HG02943 (cell line): ENCODE measurements around the gene CHRNG.

ENCODE experiments used
- ATAC-seq: cut with Tn5 transposase; IDR thresholded peaks from one replicate; pipeline ENCODE4 v1.9.1; 2021; ENCODE audit warnings: mild to moderate bottlenecking, low read depth, moderate library complexity; ENCODE audit not compliant: unreplicated experiment

CHRNG gene

DNA sequence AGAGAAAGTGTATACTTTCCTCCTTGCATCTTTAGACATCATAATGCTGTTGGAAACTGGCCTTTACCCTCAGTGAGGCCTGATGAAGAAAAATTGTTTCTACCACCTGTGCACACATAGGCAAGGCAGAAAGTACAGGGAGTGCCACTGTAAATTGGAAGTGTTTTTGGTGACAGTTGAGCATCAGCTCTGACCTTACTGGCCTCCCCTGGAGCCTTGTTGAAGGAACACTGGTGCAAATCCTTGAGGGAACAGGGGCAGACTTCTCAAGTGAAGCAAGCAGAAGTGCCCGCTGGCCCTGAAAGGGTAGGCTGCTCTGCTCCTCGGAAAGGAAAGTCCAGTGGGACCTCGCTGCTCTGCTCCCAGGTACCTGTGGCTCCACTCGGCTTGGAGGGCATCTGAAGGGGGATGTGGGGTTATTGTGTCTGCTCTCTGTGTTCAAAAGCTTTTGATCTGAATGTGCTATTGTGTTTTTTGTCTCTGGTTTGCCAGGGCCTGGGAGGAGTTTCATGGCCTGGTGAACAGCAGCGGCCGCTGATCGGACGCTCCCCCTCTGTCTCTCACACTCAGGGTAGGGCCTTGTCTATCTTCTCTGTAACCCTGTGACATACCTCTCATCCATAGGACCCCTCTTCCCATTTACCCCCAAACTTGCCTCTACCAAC is 34.4 kb downstream of the CHRNG start:
- ATAC-seq: no peak

DNA sequence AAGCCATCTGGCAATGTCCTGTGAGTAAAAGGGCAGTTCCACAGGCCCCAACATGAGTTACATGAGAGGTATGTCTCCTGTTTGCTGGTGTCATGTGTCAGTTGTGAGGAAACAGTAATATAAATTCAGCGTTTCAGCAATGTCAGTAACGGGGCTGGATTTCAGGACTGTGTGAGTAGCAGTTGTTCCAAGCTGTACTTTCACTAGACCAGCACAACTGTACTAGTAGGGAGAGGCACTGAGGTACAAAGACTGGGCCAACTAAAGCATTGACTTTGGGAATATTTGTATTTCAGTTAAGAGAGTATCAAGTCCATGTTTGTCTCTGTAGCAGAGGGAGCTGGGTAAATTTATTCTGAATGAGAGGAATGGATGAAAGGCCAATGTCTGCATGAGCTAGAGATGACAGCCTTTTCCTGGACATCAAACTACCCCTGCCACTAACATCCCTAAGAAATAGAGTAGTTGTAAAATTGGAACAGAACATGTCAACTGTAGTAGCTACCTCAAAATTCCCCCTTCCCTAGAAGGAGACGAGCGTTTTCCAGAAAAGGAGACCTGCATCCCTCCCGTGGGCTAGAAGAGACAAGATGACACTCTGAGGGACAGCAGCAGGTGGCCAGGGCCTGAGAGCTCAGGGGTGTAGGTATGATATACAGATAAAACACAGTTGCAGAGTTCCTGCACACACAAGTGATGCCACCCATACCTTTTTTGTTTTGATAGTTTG is 35.3 kb downstream of the CHRNG start:
- no peak for ATAC-seq

DNA sequence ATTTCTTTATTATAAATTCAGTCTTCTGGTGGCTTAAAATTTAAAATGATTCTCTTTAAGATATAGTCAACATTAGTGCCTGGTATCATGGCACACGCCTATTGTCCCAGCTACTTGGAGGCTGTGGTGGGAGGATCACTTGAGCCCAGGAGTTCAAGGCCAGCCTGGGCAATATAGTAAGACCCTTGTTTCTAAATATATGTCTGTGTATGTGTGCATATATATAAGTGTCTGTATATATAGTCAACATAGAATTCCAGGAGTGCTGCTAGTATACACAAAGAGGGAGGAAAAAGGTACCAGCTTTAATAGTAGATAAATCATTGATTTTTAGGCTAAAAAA is 35.9 kb downstream of the CHRNG start:
- ATAC-seq: no peak

DNA sequence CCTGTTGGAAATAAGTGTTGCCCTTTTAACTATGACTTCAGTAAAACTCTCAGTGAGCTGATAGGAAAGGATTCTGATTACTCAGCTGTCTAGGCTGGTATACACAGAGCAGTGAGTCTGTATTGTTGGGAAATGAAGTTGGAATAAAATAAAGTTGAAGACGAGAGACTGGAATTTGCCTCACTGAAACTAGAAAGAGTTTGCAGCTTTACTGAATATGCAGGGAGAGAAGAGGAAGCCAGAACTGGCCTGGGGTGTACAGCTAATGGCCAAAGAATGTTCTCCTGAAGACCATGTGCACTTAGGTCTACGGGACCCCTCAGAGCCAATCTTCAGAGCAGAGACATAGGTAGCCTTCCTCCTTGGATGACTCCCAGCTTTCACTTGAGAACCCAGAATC is 37.5 kb downstream of the CHRNG start:
- ATAC-seq: no peak

DNA sequence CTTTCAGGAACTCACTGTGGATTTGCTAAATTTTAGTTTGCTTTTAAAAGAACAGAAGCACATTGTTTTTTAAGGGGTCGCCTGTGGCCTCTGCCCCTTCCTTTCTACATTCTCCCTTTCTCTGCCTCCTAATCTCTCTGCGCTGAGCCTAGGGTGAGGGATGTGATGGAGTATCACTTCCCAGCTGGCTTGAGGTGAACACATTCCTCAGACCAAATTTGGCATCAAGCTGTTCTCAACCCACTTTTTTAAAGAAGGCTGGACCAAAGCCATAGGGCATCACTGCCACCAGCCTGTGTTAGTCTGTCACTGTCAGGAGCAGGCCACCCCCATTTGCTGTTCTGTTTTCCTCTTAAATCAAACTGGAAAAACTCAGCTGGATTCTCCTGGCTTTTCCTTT is 38.3 kb downstream of the CHRNG start:
- no peak for ATAC-seq

DNA sequence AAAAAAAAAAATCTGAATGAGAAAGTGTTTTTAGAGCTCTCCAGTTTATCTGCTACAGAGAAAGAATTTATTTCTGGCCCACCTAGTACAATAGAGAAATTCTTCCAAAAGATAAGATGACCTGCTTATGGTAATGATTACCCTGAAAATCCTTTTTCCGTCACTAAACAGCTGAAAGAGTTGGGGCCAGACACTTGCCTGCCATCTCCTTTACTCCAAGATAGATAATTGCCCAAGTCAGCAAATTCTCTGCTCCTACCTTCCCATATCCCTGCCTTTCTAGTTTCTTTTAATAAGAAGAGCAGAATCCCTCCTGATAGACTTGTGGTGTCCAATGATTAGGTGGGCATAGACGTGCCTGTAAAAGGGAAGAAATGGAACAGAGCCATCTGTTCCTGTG is 39.1 kb downstream of the CHRNG start:
- no peak for ATAC-seq

- no peak for ATAC-seq
These were observed 41.1 kb downstream of the CHRNG start for GRCh38 chr2:232580648-232580981.

- ATAC-seq: peak; percentile 63
These were observed 42.2 kb downstream of the CHRNG start for GRCh38 chr2:232581725-232582124.

GRCh38 chr2:232584238-232584637 is 44.7 kb downstream of the CHRNG start:
- no peak for ATAC-seq

GRCh38 chr2:232586943-232587505 is 47.5 kb downstream of the CHRNG start:
- no peak for ATAC-seq

DNA sequence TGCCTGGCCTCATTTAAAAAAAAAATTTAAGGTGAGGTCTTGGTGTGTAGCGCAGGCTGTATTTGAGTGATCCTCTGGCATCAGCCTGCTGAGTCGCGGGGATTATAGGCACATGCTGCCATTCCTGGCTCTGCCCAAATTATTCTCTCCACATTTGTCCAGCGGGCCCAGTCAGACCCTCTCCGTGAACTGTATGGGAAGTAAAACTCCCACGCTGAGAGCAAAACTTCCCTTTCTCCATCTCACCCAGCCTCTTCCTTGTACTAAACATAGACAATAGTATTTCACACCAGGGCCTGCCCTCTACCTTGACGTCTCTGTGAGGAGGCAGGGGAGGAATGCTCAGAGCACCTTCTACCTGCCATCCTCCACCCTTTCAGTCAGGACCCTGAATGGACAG is 48.0 kb downstream of the CHRNG start:
- ATAC-seq: no peak

DNA sequence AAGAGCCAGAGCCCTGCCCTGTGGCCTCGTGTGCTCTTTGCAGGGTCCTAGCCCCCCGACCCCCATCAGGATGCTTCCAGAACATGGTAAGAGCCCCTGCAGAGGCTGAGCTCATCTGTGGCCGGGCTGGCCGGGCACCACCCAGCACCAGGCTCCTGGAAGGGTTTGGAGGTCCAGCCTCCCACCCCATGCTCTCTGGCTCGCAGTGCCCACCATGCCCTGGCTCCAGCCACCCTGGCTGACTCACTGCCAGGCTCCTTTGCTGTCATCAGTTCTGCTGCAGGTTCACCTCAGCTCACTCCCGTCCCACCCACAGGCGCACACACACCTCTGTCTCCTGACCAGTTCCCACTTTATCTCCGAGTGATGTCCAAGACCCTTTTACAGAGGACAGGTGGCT is 48.5 kb downstream of the CHRNG start:
- no peak for ATAC-seq

- no peak for ATAC-seq
These were observed 49.4 kb downstream of the CHRNG start for GRCh38 chr2:232588680-232589585.

GRCh38 chr2:232592772-232593395 is 53.4 kb downstream of the CHRNG start:
- no peak for ATAC-seq

GRCh38 chr2:232593982-232594381 is 54.5 kb downstream of the CHRNG start:
- ATAC-seq: no peak
